Activated CD4-positive, alpha-beta memory T cell treated with anti-CD3 and anti-CD28 coated beads, Interleukin-2, amount 10 ng/mL, durations not matched to agents 7 days and 5 days (primary cell): ENCODE results near the gene PUM2. TPM values are rescaled to one million over a fixed set of nuclear protein-coding genes. Genes with fewer than 3 reads are reported as not detected.

Source experiments
- CTCF ChIA-PET: fragments of 350-600 bp; sonication (Branson Sonifier 250); formaldehyde crosslinking; loops from one replicate; lab custom pipeline; 2021; ENCODE audit warnings: antibody characterized with exemption, inconsistent platforms; lab: Charles Lee
- POLR2A ChIA-PET: fragments of 350-600 bp; sonication (Branson Sonifier 250); formaldehyde crosslinking; loops from one replicate; lab custom pipeline; 2021; ENCODE audit warnings: antibody characterized with exemption; lab: Charles Lee
- DNase-seq: peaks from one replicate; pipeline ENCODE4 v3.0.0-alpha.2; 2020
- H3K27ac Mint-ChIP-seq: one replicate; pipeline ENCODE4 v1.8.0; 2021; ENCODE audit warnings: mild to moderate bottlenecking, mixed read lengths
- H3K27me3 Mint-ChIP-seq: one replicate; pipeline ENCODE4 v1.8.0; 2021; ENCODE audit warnings: mixed read lengths
- H3K36me3 Mint-ChIP-seq: one replicate; pipeline ENCODE4 v1.8.0; 2021; ENCODE audit warnings: low read depth, mixed read lengths
- H3K4me1 Mint-ChIP-seq: one replicate; pipeline ENCODE4 v1.8.0; 2021; ENCODE audit warnings: mixed read lengths
- H3K4me3 Mint-ChIP-seq: one replicate; pipeline ENCODE4 v1.8.0; 2021; ENCODE audit warnings: mild to moderate bottlenecking, mixed read lengths
- H3K9me3 Mint-ChIP-seq: one replicate; pipeline ENCODE4 v1.8.0; 2021; ENCODE audit warnings: mixed read lengths
- total RNA-seq, 2 experiments: library from RNA; stranded (reverse); gene quantifications; one replicate each; pipeline ENCODE4 v1.2.3, GENCODE V29; 2021

The PUM2 gene
- total RNA-seq, 2 experiments from 2014 or later: 141 to 147 TPM

GRCh38 chr2:20213651-20214565, 136.7 kb downstream of the PUM2 start:
- H3K4me3 Mint-ChIP-seq: no peak overlapping the region
- no peak for DNase-seq
- no peaks in the 10 kb centered on the region for H3K36me3 Mint-ChIP-seq
- POLR2A ChIA-PET: no interaction called here
- no peaks in the 10 kb centered on the region for H3K4me1 Mint-ChIP-seq
- peaks cover 8% of the 10 kb centered on the region for H3K27me3 Mint-ChIP-seq
- H3K9me3 Mint-ChIP-seq: no peaks in the 10 kb centered on the region
- H3K27ac Mint-ChIP-seq: no peak overlapping the region
- CTCF ChIA-PET: interaction anchor here (0.8 kb wide), 1 partner anchor 12 kb away, joined by 3 read pairs; no protein-coding TSS in a partner anchor

GRCh38 chr2:20212871-20213503, 137.7 kb downstream of the PUM2 start:
- H3K4me1 Mint-ChIP-seq: no peaks in the 10 kb centered on the region
- H3K4me3 Mint-ChIP-seq: no peak overlapping the region
- no peak for DNase-seq
- peaks cover 4% of the 10 kb centered on the region for H3K27me3 Mint-ChIP-seq
- POLR2A ChIA-PET: no interaction called here
- no peak overlapping the region for H3K27ac Mint-ChIP-seq
- H3K36me3 Mint-ChIP-seq: no peaks in the 10 kb centered on the region
- CTCF ChIA-PET: no interaction called here
- H3K9me3 Mint-ChIP-seq: no peaks in the 10 kb centered on the region

- H3K36me3 Mint-ChIP-seq: no peaks in the 10 kb centered on the region
- no peak for DNase-seq
- ChIA-PET POLR2A (no interaction called here), CTCF (no interaction called here)
- H3K27ac Mint-ChIP-seq: no peak overlapping the region
- H3K4me1 Mint-ChIP-seq: no peaks in the 10 kb centered on the region
- H3K9me3 Mint-ChIP-seq: no peaks in the 10 kb centered on the region
- H3K27me3 Mint-ChIP-seq: peaks cover 4% of the 10 kb centered on the region
- H3K4me3 Mint-ChIP-seq: no peak overlapping the region
Measured at GRCh38 chr2:20212459-20212870, 138.2 kb downstream of the PUM2 start.

GRCh38 chr2:20211860-20212458, 138.7 kb downstream of the PUM2 start:
- no peak overlapping the region for H3K4me3 Mint-ChIP-seq
- H3K9me3 Mint-ChIP-seq: no peaks in the 10 kb centered on the region
- H3K36me3 Mint-ChIP-seq: no peaks in the 10 kb centered on the region
- peaks cover 1% of the 10 kb centered on the region for H3K4me1 Mint-ChIP-seq
- DNase-seq: no peak
- H3K27ac Mint-ChIP-seq: no peak overlapping the region
- CTCF ChIA-PET: no interaction called here
- H3K27me3 Mint-ChIP-seq: peaks cover 4% of the 10 kb centered on the region
- POLR2A ChIA-PET: no interaction called here

GRCh38 chr2:20211420-20211819, 139.2 kb downstream of the PUM2 start:
- Mint-ChIP-seq H3K36me3 (no peaks in the 10 kb centered on the region), H3K4me3 (no peak overlapping the region), H3K27me3 (peaks cover 4% of the 10 kb centered on the region), H3K9me3 (no peaks in the 10 kb centered on the region), H3K27ac (no peak overlapping the region), H3K4me1 (peaks cover 2% of the 10 kb centered on the region)
- CTCF ChIA-PET: no interaction called here
- no peak for DNase-seq
- POLR2A ChIA-PET: no interaction called here

- Mint-ChIP-seq H3K27ac (no peak overlapping the region), H3K4me1 (peaks cover 2% of the 10 kb centered on the region), H3K9me3 (no peaks in the 10 kb centered on the region), H3K27me3 (peaks cover 4% of the 10 kb centered on the region), H3K36me3 (no peaks in the 10 kb centered on the region), H3K4me3 (no peak overlapping the region)
- ChIA-PET CTCF (no interaction called here), POLR2A (no interaction called here)
- DNase-seq: no peak
Measured at GRCh38 chr2:20210462-20210861, 140.2 kb downstream of the PUM2 start.

- Mint-ChIP-seq H3K4me1 (peaks cover 2% of the 10 kb centered on the region), H3K27me3 (peaks cover 4% of the 10 kb centered on the region)
Measured at GRCh38 chr2:20209373-20210109, 141.1 kb downstream of the PUM2 start.

GRCh38 chr2:20208476-20208859, 142.2 kb downstream of the PUM2 start:
- no peak overlapping the region for H3K4me3 Mint-ChIP-seq
- ChIA-PET CTCF (no interaction called here), POLR2A (no interaction called here)
- peaks cover 3% of the 10 kb centered on the region for H3K27me3 Mint-ChIP-seq
- no peaks in the 10 kb centered on the region for H3K36me3 Mint-ChIP-seq
- H3K4me1 Mint-ChIP-seq: peaks cover 2% of the 10 kb centered on the region
- no peak for DNase-seq
- no peaks in the 10 kb centered on the region for H3K9me3 Mint-ChIP-seq
- no peak overlapping the region for H3K27ac Mint-ChIP-seq

More at GRCh38 chr2:20209373-20210109, 141.1 kb downstream of the PUM2 start:
- no peaks in the 10 kb centered on the region for H3K9me3 Mint-ChIP-seq
- DNase-seq: no peak
- POLR2A ChIA-PET: no interaction called here
- H3K4me3 Mint-ChIP-seq: no peak overlapping the region
- no peak overlapping the region for H3K27ac Mint-ChIP-seq
- no peaks in the 10 kb centered on the region for H3K36me3 Mint-ChIP-seq
- CTCF ChIA-PET: no interaction called here

GRCh38 chr2:20207051-20207450, 143.6 kb downstream of the PUM2 start:
- Mint-ChIP-seq H3K4me1 (peaks cover 2% of the 10 kb centered on the region), H3K9me3 (no peaks in the 10 kb centered on the region), H3K27me3 (peaks cover 1% of the 10 kb centered on the region), H3K27ac (no peak overlapping the region), H3K4me3 (no peak overlapping the region), H3K36me3 (no peaks in the 10 kb centered on the region)
- ChIA-PET CTCF (no interaction called here), POLR2A (no interaction called here)
- no peak for DNase-seq

GRCh38 chr2:20205915-20206524, 144.6 kb downstream of the PUM2 start:
- ChIA-PET CTCF (no interaction called here), POLR2A (no interaction called here)
- H3K4me1 Mint-ChIP-seq: peaks cover 2% of the 10 kb centered on the region
- H3K27me3 Mint-ChIP-seq: no peaks in the 10 kb centered on the region
- H3K9me3 Mint-ChIP-seq: no peaks in the 10 kb centered on the region
- no peak overlapping the region for H3K4me3 Mint-ChIP-seq
- H3K27ac Mint-ChIP-seq: no peak overlapping the region
- no peaks in the 10 kb centered on the region for H3K36me3 Mint-ChIP-seq
- DNase-seq: no peak

- H3K36me3 Mint-ChIP-seq: no peaks in the 10 kb centered on the region
- DNase-seq: no peak
- no peak overlapping the region for H3K27ac Mint-ChIP-seq
- H3K27me3 Mint-ChIP-seq: no peaks in the 10 kb centered on the region
- H3K9me3 Mint-ChIP-seq: no peaks in the 10 kb centered on the region
- CTCF ChIA-PET: no interaction called here
- peaks cover 2% of the 10 kb centered on the region for H3K4me1 Mint-ChIP-seq
- no peak overlapping the region for H3K4me3 Mint-ChIP-seq
- POLR2A ChIA-PET: no interaction called here
Measured at GRCh38 chr2:20205069-20205468, 145.6 kb downstream of the PUM2 start.

- Mint-ChIP-seq H3K9me3 (no peaks in the 10 kb centered on the region), H3K27ac (no peak overlapping the region), H3K4me3 (no peak overlapping the region), H3K36me3 (no peaks in the 10 kb centered on the region), H3K4me1 (peaks cover 2% of the 10 kb centered on the region), H3K27me3 (peaks cover 1% of the 10 kb centered on the region)
- no peak for DNase-seq
- POLR2A ChIA-PET: no interaction called here
- CTCF ChIA-PET: no interaction called here
Measured at GRCh38 chr2:20203521-20204225, 147.0 kb downstream of the PUM2 start.
